ENCODE data around the gene SESTD1. TPM values are rescaled to one million over a fixed set of nuclear protein-coding genes. Genes with fewer than 3 reads are reported as not detected.

The SESTD1 gene
- total and polyA plus RNA-seq, 9 of the 15 experiments (the other 6 are each of a cell fraction or from before 2014, with no cell fraction given) = 0.32 to 5.6 (median 2.1) TPM

DNA sequence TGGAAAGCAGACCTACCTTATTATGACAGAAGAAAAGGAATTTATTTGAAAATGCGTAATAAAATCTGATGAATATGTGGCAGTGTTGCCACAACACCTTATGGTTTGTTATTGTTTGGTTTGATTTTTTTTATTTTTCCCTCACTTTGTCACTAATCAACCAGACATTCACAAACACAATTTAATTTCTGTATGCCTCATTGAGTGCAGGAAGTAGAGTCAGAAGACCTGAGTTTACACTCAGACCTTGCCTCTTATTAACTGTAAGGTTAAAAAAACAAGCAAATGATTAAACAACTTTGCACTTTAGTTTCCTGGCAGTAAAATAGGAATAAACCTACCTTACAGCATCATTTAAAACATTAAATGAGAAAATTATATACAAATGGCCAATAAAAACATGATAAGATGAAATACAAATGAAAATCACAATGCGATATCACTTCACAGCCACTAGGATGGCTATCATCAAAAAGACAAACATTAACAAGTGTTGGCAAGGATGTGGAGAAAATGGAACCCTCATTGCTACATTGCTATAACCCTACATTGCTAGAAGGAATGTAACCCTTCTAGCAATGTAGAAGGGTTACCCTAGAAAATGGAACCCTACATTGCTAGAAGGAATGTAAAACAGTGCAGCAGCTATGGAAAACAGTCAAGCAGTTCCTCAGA is 3.3 kb downstream of the SESTD1 start:
- CTCF ChIA-PET (ENCODE audit: low intra/inter-chr PET ratio) = no interaction called here

More for the DNA sequence above, 3.3 kb downstream of the SESTD1 start:
- WGBS (ENCODE audit: insufficient coverage, low coverage, missing lambda C conversion rate) = 13% methylated on average over 2 of the region's 2 CpGs
- in situ Hi-C loops (cut with MboI) (no loop called here), intact Hi-C loops (cut with micrococcal nuclease) (no loop called here)
- POLR2A ChIA-PET = no interaction called here
- H2AFZ ChIP-seq (ENCODE audit: low read depth, low read length) = no peak overlapping the region
- no peak for FAIRE-seq
- H4K20me1 ChIP-seq (replicated peaks; ENCODE audit: control insufficient read depth, insufficient read depth, low read length) = no peaks in the 10 kb centered on the region
- H3K9me3 ChIP-seq (replicated peaks; ENCODE audit: control insufficient read depth, insufficient read depth, low read depth, low read length) = no peaks in the 10 kb centered on the region
- no peak for TF ChIP-seq ZBTB49 (CRISPR knock-in tag; IDR thresholded peaks at IDR 0.05; ENCODE audit: borderline replicate concordance)
- TF ChIP-seq NCOA6 (IDR thresholded peaks at IDR 0.05) = no peak
- no peak for TF ChIP-seq ZNF23 (CRISPR knock-in tag; IDR thresholded peaks at IDR 0.05)
- TF ChIP-seq TRIM28 (IDR thresholded peaks at IDR 0.05) = no peak
- no peak for ATAC-seq
- no peaks in the 10 kb centered on the region for H3K9me1 ChIP-seq (ENCODE audit: control insufficient read depth, insufficient read depth, low read length)
- H3K36me3 ChIP-seq (ENCODE audit: control insufficient read depth, insufficient read depth, low read length) = no peaks in the 10 kb centered on the region
- H3K27me3 ChIP-seq (ENCODE audit: control insufficient read depth in 2 of 2, insufficient read depth in 2 of 2, low read length in 2 of 2) = peaks cover 8 to 17% of the 10 kb centered on the region in 2 experiments; a peak in 3 of 5 replicates
- no peak overlapping the region for H3K4me2 ChIP-seq (ENCODE audit: insufficient read depth, low read length)
- no peak for DNase-seq (ENCODE audit: extremely low read depth in 1 of 4, low spot score in 3 of 4)
- no peak overlapping the region for H3K27ac ChIP-seq (ENCODE audit: extremely low read depth, low read depth, low read length)
- H3K9ac ChIP-seq (ENCODE audit: insufficient read depth in 1 of 2, low read depth in 2 of 2, low read length in 2 of 2) = no peak overlapping the region
- no peaks in the 10 kb centered on the region for H3K79me2 ChIP-seq (ENCODE audit: control insufficient read depth, insufficient read depth, low read length)
- H3K4me1 ChIP-seq (replicated peaks in 1 of 2; ENCODE audit: control insufficient read depth in 2 of 2, insufficient read depth in 2 of 2, low read length in 2 of 2) = peaks cover 6 to 15% of the 10 kb centered on the region in 2 experiments; a peak in 4 of 5 replicates
- H3K4me3 ChIP-seq = no peak overlapping the region
- BruUV-seq (replicated peaks) = no TSS peak

Measured in K562 (cell line).